Colonic mucosa (tissue), 4 donors: Measurements from ENCODE around the gene DCPS. TPM values are rescaled to one million over a fixed set of nuclear protein-coding genes. Genes with fewer than 3 reads are reported as not detected.

Source experiments
- DNase-seq: peaks from one replicate; pipeline ENCODE4 v3.0.0-alpha.2; 2020
- H3K27ac ChIP-seq: fragments of 200-600 bp; one replicate; pipeline ENCODE4 v1.8.0; 2021
- H3K27me3 ChIP-seq: fragments of 200-600 bp; one replicate; pipeline ENCODE4 v1.8.0; 2021
- H3K36me3 ChIP-seq: fragments of 200-600 bp; one replicate; pipeline ENCODE4 v1.8.0; 2021
- H3K4me1 ChIP-seq: fragments of 200-600 bp; one replicate; pipeline ENCODE4 v1.8.0; 2021; ENCODE audit warnings: mild to moderate bottlenecking
- H3K4me3 ChIP-seq: fragments of 200-600 bp; one replicate; pipeline ENCODE4 v1.8.0; 2021
- H3K9ac ChIP-seq, 2 donors: one replicate each; pipeline ENCODE4 v1.7.0; 2013; ENCODE audit warnings: control low read depth in 2 of 2, low read depth in 2 of 2, low read length in 2 of 2
- H3K9me3 ChIP-seq: fragments of 200-600 bp; one replicate; pipeline ENCODE4 v1.8.0; 2021
- CTCF ChIP-seq: fragments of 200-600 bp; IDR thresholded peaks from one replicate; pipeline ENCODE4 v1.8.0; 2022; ENCODE audit warnings: antibody characterized with exemption, mild to moderate bottlenecking
- intact Hi-C: fragments of 100-400 bp; cut with DNase I; formaldehyde crosslinking; loops from one replicate; pipeline ENCODE4 v1.14.1; 2022
- total RNA-seq, 2 donors: library from RNA; stranded (reverse); fragmentation: NEBNext Ultra II Directional in 1 of 2; extraction: Animal tissue kit (Norgen Biotek cat#: 25700) in 1 of 2; gene quantifications; one replicate each; pipeline ENCODE4 v1.2.1, GENCODE V29; 2021
- donor health status: healthy.
- donor health status: DM: no; HTN: no; CAD: no.
- donor health status: DM: no; HTN: no; CAD: no.

The DCPS gene
- total RNA-seq, 2 donors from 2014 or later: 17.2 to 31.1 TPM

GRCh38 chr11:126339073-126339862, 35.4 kb downstream of the DCPS start:
- DNase-seq: no peak
- Histone ChIP-seq H3K4me1 (no peaks in the 10 kb centered on the region), H3K9ac (no peak overlapping the region), H3K4me3 (no peak overlapping the region), H3K27me3 (no peaks in the 10 kb centered on the region), H3K36me3 (no peaks in the 10 kb centered on the region), H3K27ac (no peak overlapping the region), H3K9me3 (no peaks in the 10 kb centered on the region)
- intact Hi-C loops: no loop called here
- no peak for TF ChIP-seq CTCF

- DNase-seq: no peak
- intact Hi-C loops: no loop called here
- no peaks in the 10 kb centered on the region for H3K36me3 ChIP-seq
- H3K4me3 ChIP-seq: no peak overlapping the region
- H3K9ac ChIP-seq: no peak overlapping the region
- no peaks in the 10 kb centered on the region for H3K9me3 ChIP-seq
- H3K27ac ChIP-seq: no peak overlapping the region
- no peak for TF ChIP-seq CTCF
- no peaks in the 10 kb centered on the region for H3K4me1 ChIP-seq
- H3K27me3 ChIP-seq: no peaks in the 10 kb centered on the region
These were observed 36.1 kb downstream of the DCPS start for GRCh38 chr11:126339863-126340434.

GRCh38 chr11:126340960-126341606, 37.2 kb downstream of the DCPS start:
- no peak for TF ChIP-seq CTCF
- intact Hi-C loops: no loop called here
- no peak for DNase-seq
- Histone ChIP-seq H3K9ac (no peak overlapping the region), H3K36me3 (no peaks in the 10 kb centered on the region), H3K4me1 (no peaks in the 10 kb centered on the region), H3K4me3 (no peak overlapping the region), H3K27ac (no peak overlapping the region), H3K27me3 (no peaks in the 10 kb centered on the region), H3K9me3 (no peaks in the 10 kb centered on the region)

GRCh38 chr11:126341760-126342161, 37.9 kb downstream of the DCPS start:
- H3K4me1 ChIP-seq: no peaks in the 10 kb centered on the region
- no peaks in the 10 kb centered on the region for H3K36me3 ChIP-seq
- H3K27me3 ChIP-seq: no peaks in the 10 kb centered on the region
- H3K9me3 ChIP-seq: no peaks in the 10 kb centered on the region
- intact Hi-C loops: no loop called here
- no peak for DNase-seq
- H3K27ac ChIP-seq: no peak overlapping the region
- no peak for TF ChIP-seq CTCF
- no peak overlapping the region for H3K9ac ChIP-seq
- no peak overlapping the region for H3K4me3 ChIP-seq

GRCh38 chr11:126343051-126343450, 39.2 kb downstream of the DCPS start:
- H3K27me3 ChIP-seq: no peaks in the 10 kb centered on the region
- DNase-seq: no peak
- no peak overlapping the region for H3K27ac ChIP-seq
- TF ChIP-seq CTCF: no peak
- H3K4me1 ChIP-seq: no peaks in the 10 kb centered on the region
- H3K4me3 ChIP-seq: no peak overlapping the region
- H3K9me3 ChIP-seq: no peaks in the 10 kb centered on the region
- no peak overlapping the region for H3K9ac ChIP-seq
- intact Hi-C loops: no loop called here
- no peaks in the 10 kb centered on the region for H3K36me3 ChIP-seq
